ENCODE results near the gene CDH13. TPM values are rescaled to one million over a fixed set of nuclear protein-coding genes. Genes with fewer than 3 reads are reported as not detected.

The CDH13 gene
- polyA plus RNA-seq, 1 experiment = 113 TPM

DNA sequence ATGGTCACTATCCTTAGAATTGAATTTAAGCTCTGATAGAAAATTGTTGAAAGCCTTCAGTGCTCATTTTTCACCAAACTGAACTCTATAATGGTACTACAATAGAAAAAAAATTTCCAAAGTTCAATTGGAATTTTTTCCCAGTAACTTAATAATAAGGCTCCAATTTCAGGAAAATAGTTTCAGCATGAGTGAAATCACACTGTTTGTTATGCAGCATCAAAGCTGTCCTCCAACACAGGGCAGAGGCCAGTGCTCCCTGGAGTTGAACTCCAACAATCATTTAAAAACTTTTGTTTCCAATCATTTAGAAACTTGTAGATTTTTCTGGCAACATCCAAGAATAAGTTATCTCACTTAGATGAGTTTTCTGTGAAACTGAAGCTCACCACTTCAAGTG lies 1077.9 kb downstream of the CDH13 start:
- no peak overlapping the region for H3K4me3 ChIP-seq (ENCODE audit: low read depth, low read length)
- TF ChIP-seq CTCF (IDR thresholded peaks at IDR 0.05; ENCODE audit: insufficient read depth, low read depth, low read length) = no peak
- H3K27me3 ChIP-seq (ENCODE audit: control insufficient read depth, insufficient read depth, low read length) = no peaks in the 10 kb centered on the region
- DNase-seq (ENCODE audit: low read depth) = no peak
- ChIA-PET CTCF (no interaction called here), POLR2A (no interaction called here)
- no peaks in the 10 kb centered on the region for H3K36me3 ChIP-seq (ENCODE audit: control insufficient read depth, insufficient read depth, low read length)

DNA sequence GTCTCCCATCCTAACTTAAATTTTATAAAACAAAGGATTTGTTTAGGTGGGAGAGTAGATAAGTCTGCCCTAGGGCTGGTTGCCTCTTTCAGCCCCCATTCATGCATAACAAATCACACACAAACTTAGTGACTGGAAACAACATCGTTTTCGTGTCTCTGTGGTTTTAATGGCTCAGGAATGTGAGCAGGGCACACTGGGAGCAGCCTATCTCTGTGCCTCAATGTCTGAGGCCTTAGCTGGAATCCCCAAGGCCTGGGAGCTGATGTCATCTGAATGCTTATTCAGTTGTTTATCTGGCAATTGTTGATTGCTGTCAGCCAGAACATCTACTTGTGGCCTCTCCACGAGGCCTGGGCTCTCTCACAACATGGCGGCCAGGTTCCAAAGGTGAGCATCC lies 1079.1 kb downstream of the CDH13 start:
- DNase-seq (ENCODE audit: low read depth) = no peak
- Histone ChIP-seq H3K36me3 (ENCODE audit: control insufficient read depth, insufficient read depth, low read length) (no peaks in the 10 kb centered on the region), H3K27me3 (ENCODE audit: control insufficient read depth, insufficient read depth, low read length) (no peaks in the 10 kb centered on the region), H3K4me3 (ENCODE audit: low read depth, low read length) (no peak overlapping the region)
- CTCF ChIA-PET = no interaction called here
- no peak for TF ChIP-seq CTCF (IDR thresholded peaks at IDR 0.05; ENCODE audit: insufficient read depth, low read depth, low read length)
- POLR2A ChIA-PET = no interaction called here

GRCh38 chr16:83706394-83706793 lies 1079.6 kb downstream of the CDH13 start:
- ChIA-PET CTCF (no interaction called here), POLR2A (no interaction called here)
- no peaks in the 10 kb centered on the region for H3K36me3 ChIP-seq (ENCODE audit: control insufficient read depth, insufficient read depth, low read length)
- H3K27me3 ChIP-seq (ENCODE audit: control insufficient read depth, insufficient read depth, low read length) = no peaks in the 10 kb centered on the region
- DNase-seq (ENCODE audit: low read depth) = no peak
- no peak overlapping the region for H3K4me3 ChIP-seq (ENCODE audit: low read depth, low read length)
- TF ChIP-seq CTCF (IDR thresholded peaks at IDR 0.05; ENCODE audit: insufficient read depth, low read depth, low read length) = no peak

GRCh38 chr16:83711069-83711468 lies 1084.3 kb downstream of the CDH13 start:
- no peaks in the 10 kb centered on the region for H3K27me3 ChIP-seq (ENCODE audit: control insufficient read depth, insufficient read depth, low read length)
- ChIA-PET CTCF (no interaction called here), POLR2A (no interaction called here)
- DNase-seq (ENCODE audit: low read depth) = no peak
- TF ChIP-seq CTCF (IDR thresholded peaks at IDR 0.05; ENCODE audit: insufficient read depth, low read depth, low read length) = no peak
- no peaks in the 10 kb centered on the region for H3K36me3 ChIP-seq (ENCODE audit: control insufficient read depth, insufficient read depth, low read length)
- no peak overlapping the region for H3K4me3 ChIP-seq (ENCODE audit: low read depth, low read length)

- CTCF ChIA-PET = interaction anchor here (1.5 kb wide), 1 partner anchor 12 kb away, joined by 3 read pairs; no protein-coding TSS in a partner anchor
- TF ChIP-seq CTCF (IDR thresholded peaks at IDR 0.05; ENCODE audit: insufficient read depth, low read depth, low read length) = no peak
- POLR2A ChIA-PET = no interaction called here
These were observed 1086.8 kb downstream of the CDH13 start for GRCh38 chr16:83713597-83713996.

More at GRCh38 chr16:83713597-83713996, 1086.8 kb downstream of the CDH13 start:
- DNase-seq (ENCODE audit: low read depth) = no peak
- H3K4me3 ChIP-seq (ENCODE audit: low read depth, low read length) = no peak overlapping the region
- H3K27me3 ChIP-seq (ENCODE audit: control insufficient read depth, insufficient read depth, low read length) = no peaks in the 10 kb centered on the region
- H3K36me3 ChIP-seq (ENCODE audit: control insufficient read depth, insufficient read depth, low read length) = no peaks in the 10 kb centered on the region
